Iris pigment epithelial cell (primary cell): Measurements from ENCODE around the gene HERPUD1.
"Not testable (repeated sequence)": the region's sequence is repeated elsewhere in the genome, so short reads cannot be mapped to it uniquely, and the experiment has no call there.

Experiments used
- DNase-seq: peaks from one replicate; pipeline ENCODE4 v3.0.0-alpha.2; 2011; ENCODE audit warnings: low read depth

The HERPUD1 gene

DNA sequence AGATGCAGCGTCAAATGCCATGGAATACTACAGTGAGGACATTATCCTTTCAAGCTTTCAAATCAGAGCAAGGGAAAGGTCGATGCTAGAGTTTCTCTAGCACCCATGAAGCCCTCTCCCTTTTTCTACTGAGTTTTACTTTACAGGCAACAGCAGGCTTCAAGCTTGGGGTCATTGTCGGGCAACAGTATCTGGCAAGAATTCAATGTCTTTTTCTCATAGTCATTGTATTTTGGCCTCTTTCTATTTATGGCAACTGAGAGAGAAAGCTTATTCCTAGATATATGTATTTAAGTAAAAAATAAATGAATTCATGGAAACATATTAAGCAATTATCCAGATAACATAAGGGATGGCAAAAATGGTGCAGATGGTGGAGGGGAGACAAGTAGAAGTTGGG lies 29.4 kb downstream of the HERPUD1 start:
- no peak for DNase-seq

DNA sequence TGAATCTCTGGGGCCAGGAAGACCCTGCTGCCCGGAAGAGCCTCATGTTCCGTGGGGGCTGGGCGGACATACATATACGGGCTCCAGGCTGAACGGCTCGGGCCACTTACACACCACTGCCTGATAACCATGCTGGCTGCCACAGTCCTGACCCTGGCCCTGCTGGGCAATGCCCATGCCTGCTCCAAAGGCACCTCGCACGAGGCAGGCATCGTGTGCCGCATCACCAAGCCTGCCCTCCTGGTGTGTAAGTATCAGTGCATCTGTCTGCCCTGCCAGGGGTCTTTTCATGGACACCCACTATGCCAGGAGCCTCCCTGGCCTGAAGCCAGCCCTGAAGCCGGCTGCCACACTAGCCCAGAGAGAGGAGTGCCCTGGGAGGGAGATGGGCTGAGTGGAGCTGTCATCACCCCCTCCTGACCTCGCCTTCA lies 29.9 kb downstream of the HERPUD1 start, which contains the start of gene CETP:
Gene CETP, plus strand, starts transcription at position 100 of the 431 bp plus-strand sequence. Its CDS starts 30 bp downstream, at position 130.
- DNase-seq = no peak

DNA sequence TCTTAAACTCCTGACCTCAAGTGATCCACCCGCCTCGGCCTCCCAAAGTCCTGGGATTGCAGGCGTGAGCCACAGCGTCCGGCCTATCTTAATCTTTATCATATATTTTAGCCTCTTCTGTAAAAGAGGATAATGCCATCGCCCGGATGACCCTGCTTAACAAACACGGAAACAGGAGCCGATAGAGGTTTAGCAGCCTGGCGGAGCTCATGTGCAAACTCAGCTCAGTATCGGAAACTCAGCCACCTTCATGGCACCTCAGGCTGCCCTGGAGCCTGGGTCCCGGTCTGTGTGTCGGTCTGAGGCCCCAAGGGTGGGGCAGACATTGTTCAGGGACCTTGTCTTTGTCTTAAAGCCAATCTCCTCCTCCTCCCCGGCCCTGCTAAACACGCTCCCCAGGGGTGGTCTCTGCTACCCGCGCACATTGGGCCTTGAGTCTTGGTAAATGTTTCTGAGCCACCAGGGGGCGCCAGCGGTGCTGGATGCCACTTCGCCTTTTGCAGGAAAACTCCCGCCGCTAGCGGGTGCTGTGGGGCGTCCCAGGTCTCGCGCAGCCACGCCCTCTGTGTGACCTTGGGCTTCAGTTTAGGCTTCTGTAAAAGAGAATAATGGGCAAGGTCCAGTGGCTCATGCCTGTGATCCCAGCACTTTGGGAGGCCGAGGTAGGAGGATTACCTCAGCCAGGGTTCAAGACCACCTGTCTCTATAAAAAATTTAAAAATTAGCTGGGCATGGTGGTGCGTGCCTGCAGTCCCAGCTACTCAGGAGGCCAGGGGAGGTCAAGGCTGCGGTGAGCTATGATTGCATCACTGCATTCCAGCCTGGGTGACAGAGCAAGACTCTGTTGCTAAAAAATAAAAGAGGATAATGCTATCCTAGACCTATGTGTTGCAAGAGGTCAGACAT lies 32.6 kb downstream of the HERPUD1 start:
- DNase-seq = peak; percentile 85

DNA sequence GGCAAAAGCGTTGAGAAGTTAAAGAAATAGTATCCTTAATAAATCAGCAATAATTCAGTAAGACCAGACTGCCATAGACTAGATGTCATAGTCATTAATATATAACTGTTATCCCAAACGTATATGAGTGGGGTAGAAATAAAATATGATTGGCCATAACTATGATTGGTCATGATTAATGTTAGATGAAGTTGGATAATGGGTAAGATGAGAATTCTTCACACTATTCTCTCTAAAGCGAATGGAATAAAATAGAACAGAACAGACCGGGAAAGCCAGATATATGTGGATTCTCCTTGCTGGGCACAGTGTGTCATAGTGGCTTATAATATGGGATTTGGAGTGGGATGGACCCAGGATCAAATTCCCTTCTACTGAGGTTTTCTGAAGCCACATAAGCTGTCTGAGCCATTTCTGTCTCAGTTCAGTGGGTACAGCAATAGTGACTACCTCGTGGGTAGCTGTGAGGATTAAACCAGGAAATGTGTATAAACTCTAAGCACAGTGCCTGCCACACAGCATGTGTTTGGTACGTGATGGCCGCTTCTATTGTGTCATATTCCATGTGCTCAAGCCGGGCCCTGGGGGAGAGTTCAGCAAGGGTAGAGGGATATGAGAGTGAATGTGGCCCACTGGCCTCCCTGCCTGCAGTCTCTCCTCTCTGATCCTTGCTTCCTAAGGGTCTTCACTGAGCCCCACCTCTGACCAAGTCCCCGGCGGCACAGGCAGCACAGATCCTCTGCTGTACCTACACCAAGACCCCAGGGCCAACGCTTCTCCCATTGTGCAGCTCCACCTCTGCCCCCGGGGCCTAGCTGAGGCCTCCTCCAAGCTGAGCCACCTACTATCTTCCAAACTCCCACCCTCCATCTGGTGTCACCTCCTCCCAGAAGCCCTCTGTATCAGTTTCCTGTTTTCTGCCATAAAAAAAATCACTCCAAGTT lies 33.5 kb downstream of the HERPUD1 start:
- DNase-seq = peak; percentile 31

DNA sequence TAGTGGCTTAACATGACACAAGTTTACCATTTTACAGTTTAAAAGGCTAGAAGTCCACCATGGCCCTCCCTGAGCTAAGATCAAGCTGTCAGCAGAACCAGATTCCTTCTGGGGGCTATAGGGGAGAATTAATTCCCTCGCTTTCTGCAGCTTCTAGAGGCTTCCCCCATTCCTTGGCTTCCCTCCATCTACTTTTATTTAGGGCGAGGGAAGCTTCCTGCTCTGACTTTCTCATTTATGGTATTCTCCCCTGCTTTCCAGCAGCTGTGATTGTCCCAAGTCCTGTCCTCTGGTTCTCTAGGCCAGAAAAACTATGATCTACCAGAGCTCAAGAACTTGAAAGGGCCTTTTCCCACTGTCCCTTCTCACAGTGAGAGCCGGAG lies 34.1 kb downstream of the HERPUD1 start:
- DNase-seq = no peak

DNA sequence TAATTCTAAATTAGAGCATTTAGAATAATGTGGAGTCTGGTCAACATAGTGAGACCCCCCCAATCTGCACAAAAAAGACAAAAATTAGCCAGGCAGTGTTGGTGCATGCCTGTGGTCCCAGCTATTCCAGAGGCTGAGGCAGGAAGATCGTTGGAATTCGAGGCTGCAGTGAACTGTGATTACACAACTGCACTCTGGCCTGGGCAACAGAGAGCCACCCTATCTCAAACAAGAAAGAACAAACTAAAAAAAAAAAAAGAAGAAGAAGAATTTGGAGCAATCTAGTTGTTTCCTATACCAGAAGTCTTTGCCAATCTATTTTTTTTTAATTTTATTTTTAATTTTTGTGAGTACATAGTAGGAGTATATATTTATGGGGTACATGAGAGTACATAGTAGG lies 35.8 kb downstream of the HERPUD1 start:
- DNase-seq = no peak

DNA sequence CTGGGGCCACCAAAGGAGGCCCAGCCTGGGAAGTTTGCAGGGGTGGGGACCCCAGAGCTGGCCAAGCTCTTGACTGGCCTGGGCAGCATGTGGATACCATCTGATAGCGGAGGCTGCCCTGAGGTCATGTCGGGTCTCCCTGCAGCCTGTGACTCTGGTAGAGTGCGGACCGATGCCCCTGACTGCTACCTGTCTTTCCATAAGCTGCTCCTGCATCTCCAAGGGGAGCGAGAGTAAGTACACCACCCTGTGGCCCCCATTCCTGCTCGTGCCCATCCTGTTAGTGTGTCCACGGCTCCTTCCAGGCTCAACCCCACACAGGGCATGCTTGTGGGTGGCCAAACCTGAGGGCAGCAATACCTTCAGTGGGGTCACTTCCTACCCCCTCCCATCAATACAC lies 37.8 kb downstream of the HERPUD1 start:
- no peak for DNase-seq

DNA sequence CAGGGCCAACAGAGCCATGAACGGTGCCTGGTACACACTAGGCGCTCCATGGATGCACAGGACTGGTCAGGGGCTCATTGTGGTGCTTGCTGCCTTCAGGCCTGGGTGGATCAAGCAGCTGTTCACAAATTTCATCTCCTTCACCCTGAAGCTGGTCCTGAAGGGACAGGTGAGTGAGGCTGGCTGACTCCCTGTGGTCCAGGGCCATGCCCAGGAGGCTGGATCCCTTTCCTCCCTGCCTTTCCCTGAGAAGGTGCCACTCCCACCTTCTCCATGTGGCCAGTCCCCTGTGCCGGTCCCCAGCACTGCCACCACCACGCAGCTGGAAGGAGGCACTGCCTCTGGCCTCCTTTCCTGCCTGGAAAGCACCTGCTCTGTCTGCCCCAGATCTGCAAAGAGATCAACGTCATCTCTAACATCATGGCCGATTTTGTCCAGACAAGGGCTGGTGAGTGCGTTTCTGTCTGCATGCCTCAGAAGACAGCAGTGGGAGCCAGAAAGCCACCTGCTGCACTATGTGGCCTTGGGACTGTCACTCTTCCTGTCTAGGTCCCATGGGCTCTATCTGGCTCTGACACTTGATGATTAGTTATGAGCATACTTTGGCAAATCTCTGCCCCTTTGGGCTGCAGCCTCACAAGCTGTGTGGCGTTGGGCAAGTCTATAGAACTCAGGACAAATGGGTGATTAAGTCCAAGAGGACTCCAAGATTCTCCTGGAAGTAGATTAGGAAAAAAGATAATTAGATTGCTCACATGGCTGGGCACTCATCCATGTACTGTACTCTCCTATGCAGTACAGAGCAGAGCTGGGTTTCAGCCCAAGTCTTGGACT lies 39.2 kb downstream of the HERPUD1 start:
- DNase-seq = no peak

DNA sequence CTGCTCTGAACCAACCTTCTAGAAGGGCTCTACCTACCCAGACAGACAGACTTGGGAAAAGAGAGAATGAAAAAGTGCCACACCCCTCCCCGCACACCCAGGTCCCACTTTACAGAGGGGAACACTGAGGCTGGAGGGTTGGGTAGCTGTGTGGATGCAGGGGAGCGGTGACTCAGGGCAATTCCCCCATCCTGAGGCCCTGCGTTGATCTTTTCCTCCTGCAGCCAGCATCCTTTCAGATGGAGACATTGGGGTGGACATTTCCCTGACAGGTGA lies 39.8 kb downstream of the HERPUD1 start:
- DNase-seq = no peak

DNA sequence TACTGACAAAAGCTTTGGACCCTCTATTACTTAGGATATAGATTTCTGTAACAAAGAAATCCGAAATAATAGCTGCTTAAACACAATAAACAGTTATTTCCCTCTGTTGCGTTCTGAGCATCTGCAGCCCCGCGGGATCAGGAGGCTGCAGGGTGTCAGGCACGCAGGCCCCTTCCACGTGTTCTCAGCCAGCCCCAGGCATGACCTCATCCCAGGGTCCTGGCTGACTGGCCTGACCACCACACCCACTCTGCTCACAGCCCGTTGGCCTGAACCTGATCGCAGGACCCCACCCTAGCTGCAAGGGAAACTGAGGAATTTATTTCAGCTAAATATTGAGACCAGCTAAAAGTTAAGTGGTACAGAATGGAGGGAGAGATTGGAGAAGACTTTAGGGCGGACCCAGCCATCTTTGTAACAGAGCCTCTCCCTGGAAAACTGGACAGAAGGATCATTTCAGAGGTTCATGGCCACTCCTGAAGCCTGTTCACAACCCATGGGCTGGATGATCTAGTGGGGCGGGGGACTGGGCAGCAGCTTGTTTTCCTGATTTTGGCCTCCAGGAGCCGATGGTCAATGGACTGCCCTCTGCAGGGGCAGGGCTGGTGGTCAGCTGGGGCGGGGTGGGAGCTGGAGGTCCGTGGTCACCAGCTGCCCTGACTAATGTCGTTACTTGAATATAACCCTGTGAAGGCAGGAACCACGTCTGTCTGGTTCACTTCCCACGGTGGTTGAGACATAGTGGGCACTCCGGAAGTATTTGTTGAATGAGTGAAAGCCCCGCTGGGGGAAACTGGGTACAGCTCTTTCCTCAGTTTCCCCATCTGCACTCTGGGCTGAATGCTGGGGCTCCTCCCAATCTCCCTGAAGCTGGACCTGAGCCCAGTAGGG lies 40.7 kb downstream of the HERPUD1 start:
- no peak for DNase-seq

DNA sequence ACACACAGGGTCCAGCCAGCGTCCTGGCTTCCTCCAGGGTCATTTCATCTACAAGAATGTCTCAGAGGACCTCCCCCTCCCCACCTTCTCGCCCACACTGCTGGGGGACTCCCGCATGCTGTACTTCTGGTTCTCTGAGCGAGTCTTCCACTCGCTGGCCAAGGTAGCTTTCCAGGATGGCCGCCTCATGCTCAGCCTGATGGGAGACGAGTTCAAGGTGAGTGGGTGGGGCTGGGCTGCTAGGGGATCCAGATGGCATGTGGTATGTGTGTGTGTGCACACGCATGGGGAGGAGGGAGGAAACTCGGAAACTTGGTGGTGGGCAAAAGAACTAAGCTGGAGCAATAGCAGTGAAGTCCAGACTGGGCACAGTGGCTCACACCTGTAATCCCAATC lies 41.4 kb downstream of the HERPUD1 start:
- no peak for DNase-seq

DNA sequence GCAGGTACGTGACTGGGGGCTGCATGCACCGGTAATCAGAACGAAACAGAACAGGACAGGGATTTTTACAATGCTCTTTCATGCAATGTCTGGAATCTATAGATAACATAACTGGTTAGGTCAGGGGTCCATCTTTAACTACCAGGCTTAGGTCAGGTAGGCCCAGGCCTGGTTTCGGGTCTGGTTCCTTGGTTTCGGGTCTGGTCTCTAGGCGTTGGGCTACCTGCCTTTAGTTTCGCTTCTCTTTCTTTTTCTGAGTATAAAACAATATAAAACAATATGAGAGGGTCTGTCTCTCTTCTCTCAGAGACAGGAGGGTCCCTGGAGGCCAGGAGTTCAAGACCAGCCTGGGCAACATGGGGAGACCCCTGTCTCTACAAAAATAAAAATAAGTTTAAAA lies 42.0 kb downstream of the HERPUD1 start:
- DNase-seq = not testable (repeated sequence)

DNA sequence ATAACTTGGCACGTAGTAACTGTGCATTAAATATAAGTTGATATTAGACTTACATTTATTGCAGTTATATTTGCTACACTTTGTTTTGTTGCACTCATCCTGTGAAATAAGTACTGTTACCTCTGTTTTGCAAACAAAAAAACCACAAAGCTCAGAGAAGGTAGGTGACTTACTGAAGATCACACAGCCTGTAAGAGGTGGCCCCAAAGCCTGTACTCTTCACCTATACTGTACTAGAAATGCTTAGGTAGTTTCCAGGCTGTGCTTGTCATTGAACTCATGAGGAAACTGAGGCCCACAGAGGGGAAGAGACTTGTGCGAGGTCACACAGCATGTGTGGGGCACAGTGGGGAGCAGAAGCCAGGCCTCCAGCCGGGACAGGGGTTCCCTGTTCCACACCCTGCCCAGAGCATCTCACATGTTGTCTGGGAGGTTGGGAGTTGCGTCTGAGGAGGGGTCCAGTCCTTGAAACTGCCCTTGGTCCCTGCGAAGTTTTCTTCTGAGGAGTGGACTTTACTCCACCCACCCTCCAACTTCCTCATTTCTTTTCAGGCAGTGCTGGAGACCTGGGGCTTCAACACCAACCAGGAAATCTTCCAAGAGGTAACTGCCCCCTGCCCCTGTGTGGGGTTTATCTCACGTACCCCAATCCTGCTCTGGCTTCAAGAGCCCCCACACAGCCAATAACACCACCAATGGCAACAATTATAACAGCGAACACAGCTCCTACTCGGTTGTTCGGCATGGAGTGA lies 42.8 kb downstream of the HERPUD1 start:
- no peak for DNase-seq

DNA sequence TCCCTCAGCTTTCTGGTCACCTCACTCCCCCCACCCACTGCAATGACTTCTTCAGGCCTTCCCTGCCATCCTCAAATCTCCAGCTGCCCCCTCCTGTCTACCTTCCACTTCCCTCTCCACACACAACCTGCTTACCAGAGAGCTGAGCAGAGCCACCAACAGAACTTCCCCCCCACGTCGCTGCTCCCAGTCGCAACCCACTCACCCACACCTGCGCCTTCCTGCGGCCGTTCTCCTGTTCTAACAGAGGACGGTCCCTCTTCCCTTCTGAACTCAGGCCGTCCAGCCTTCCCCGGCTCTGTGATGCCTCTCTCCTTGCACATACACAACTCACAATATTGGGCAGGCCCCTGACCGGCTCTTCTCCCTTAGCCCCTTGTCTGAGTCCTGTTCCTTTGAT lies 43.8 kb downstream of the HERPUD1 start:
- no peak for DNase-seq

DNA sequence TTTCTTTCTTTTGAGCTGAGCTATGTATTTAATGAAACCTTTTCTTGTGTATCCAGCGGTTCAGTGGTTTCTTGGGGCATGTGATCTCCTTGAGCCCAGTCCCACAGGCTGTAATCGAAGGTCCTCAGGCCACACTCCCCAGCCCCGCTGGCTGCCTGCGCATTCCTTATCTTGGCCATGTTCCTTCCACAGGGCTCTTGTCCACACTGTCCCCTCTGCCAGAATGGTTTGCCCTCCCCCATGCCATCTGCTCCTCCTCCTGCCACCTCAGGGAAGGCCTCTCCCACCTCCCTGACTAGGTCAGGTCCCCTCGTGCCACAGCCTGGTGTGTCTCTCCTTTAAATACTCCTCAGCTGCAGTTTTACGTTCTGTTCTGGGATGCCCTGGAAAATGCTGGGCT lies 45.3 kb downstream of the HERPUD1 start:
- DNase-seq = no peak

DNA sequence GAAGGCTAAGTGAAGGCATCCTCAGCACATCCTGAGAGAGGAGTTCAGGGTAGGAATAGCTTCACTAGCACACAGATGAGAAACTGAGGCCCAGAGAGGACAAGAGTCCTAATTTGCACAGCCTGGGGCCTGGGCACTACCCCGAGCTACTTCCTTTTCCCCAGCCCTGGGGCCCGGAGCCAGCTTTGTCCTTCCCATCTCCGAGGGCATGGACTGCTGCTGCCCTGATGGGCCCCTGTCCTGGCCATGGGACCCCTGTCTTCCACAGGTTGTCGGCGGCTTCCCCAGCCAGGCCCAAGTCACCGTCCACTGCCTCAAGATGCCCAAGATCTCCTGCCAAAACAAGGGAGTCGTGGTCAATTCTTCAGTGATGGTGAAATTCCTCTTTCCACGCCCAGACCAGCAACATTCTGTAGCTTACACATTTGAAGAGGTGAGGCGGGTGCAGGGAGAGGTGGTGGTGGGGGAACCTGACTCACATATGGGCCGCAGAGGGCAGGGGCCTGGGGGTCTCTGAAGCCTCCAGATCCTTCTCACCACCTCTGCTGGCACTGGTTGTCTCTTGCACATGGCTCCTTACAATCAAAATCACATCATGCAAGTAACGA lies 46.0 kb downstream of the HERPUD1 start:
- DNase-seq = no peak

DNA sequence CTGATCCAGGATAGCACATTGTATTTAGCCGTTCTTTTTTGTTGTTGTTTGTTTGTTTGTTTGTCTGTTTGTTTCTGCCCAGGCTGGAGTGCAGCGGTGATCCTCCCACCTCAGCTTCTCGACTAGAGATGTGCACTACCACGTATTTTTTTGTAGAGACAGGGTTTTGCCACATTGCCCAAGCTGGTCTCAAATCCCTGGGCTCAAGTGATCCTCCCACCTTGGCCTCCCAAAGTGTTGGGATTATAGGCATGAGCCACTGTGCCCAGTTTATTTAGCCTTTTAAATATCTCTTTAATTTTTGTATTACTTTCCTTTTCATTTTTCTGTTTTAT lies 48.2 kb downstream of the HERPUD1 start:
- DNase-seq = no peak

DNA sequence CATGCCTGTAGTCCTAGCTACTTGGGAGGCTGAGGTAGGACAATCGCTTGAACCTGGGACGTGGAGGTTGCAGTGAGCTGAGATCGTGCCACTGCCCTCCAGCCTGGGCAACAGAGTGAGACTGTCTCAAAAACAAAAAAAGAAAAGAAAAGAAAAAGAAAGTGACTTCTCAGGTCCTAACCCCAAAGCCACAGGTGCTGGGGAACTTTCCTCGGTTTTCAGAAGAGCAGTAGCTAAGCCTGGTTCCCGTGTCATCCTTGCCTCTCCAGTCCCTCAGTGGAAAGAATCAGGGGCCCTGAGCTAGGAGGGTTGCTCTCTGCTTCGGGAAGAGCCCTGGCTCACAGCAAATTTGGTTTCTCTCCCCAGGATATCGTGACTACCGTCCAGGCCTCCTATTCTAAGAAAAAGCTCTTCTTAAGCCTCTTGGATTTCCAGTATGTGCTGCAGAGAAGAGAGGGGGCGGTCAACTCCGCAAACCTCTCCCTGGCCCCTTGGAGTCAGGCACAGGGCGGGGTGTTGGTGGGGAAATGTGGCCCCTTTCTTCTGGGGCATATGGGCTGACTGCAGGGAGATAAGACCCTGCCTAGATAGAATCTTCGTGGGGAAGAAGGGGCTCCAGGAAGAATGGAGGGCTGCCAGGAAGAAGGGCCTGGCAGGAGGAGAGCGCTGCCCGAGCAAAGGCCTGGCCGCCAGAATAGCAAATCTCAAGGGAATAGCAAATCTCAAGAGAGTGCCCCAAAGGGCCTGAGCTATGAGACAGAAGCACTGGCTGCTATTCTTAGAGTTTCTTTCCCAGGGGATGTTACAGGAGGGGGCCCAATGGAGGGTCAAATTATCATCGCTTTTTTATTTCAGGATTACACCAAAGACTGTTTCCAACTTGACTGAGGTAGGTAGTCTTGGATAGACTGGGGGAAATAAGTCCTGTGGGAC lies 49.1 kb downstream of the HERPUD1 start:
- DNase-seq = no peak

DNA sequence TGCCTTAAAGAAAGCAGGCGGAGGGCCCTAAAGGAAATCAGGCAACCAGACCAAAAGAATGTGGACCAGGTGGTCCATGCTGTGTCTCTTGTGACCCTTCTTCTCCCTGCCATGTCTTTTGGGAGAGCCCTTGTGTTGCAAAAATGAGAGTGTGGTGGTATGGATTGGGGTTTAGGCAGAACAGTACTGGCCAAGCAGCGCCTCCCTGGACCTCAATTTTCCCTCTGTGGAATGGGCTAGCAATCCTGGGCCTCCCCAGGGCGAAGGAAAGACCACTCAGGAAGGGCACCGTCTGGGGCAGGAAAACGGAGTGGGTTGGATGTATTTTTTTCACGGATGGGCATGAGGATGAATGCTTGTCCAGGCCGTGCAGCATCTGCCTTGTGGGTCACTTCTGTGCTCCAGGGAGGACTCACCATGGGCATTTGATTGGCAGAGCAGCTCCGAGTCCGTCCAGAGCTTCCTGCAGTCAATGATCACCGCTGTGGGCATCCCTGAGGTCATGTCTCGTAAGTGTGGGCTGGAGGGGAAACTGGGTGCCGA lies 49.9 kb downstream of the HERPUD1 start:
- no peak for DNase-seq
